Kidney (tissue), 14 donors: ENCODE results near the gene CNTN1. TPM values are rescaled to one million over a fixed set of nuclear protein-coding genes. Genes with fewer than 3 reads are reported as not detected.
A peak's percentile ranks its signal among the peaks of the same experiment; 100 is the strongest.

Experiments used
- DNase-seq, 5 donors: peaks; one replicate each; pipeline ENCODE4 v3.0.0-alpha.2; 2013 to 2020
- FAIRE-seq: peaks from 2 replicates; lab custom pipeline; 2012; peaks lifted over from hg19 to GRCh38; lab: Jason Lieb, UNC
- H3K27ac ChIP-seq, 2 donors: one replicate each; pipeline ENCODE4 v1.7.0; 2013; ENCODE audit warnings: low read depth in 2 of 2, low read length in 2 of 2, inconsistent platforms in 1 of 2
- H3K27me3 ChIP-seq: one replicate; pipeline ENCODE4 v1.7.1; 2013; ENCODE audit warnings: low read length, inconsistent platforms; ENCODE audit not compliant: control insufficient read depth, insufficient read depth
- H3K36me3 ChIP-seq, 3 donors: one replicate each; pipeline versions ENCODE4 v1.7.0 to v1.7.1; 2013; ENCODE audit warnings: low read length in 3 of 3, control low read depth in 1 of 3, inconsistent platforms in 1 of 3; ENCODE audit not compliant: insufficient read depth in 3 of 3, control insufficient read depth in 2 of 3
- H3K4me1 ChIP-seq, 3 donors: one replicate each; pipeline versions ENCODE4 v1.7.0 to v1.7.1; 2013; ENCODE audit warnings: low read length in 3 of 3, inconsistent platforms in 1 of 3, low read depth in 1 of 3; ENCODE audit not compliant: control insufficient read depth in 2 of 3, insufficient read depth in 2 of 3
- H3K4me3 ChIP-seq, 3 donors: one replicate each; pipeline versions ENCODE4 v1.7.0 to v1.8.1; 2013; ENCODE audit warnings: low read length in 3 of 3, control low read depth in 1 of 3, inconsistent platforms in 1 of 3
- H3K9ac ChIP-seq, 3 donors: one replicate each; pipeline versions ENCODE4 v1.7.0 to v1.7.1; 2013; ENCODE audit warnings: low read length in 3 of 3, control low read depth in 1 of 3, inconsistent platforms in 1 of 3
- H3K9me3 ChIP-seq, 3 donors: one replicate each; pipeline versions ENCODE4 v1.7.0 to v1.7.1; 2013; ENCODE audit warnings: low read length in 3 of 3, control low read depth in 1 of 3, inconsistent platforms in 1 of 3; ENCODE audit not compliant: control insufficient read depth in 2 of 3, insufficient read depth in 1 of 3
- CTCF ChIP-seq: IDR thresholded peaks from 3 replicates; pipeline ENCODE4 v1.5.1; 2012; ENCODE audit warnings: mild to moderate bottlenecking, moderate library complexity, borderline replicate concordance; ENCODE audit not compliant: insufficient read depth; ENCODE audit errors: extremely low read depth
- intact Hi-C: fragments of 100-400 bp; cut with DNase I; formaldehyde crosslinking; loops from one replicate; pipeline ENCODE4 v1.11.1; 2022
- polyA plus RNA-seq: library from polyadenylated mRNA; stranded (reverse); fragments of 350-450 nt; fragmentation: Illumina TruSeq; extraction: RNeasy Lipid Tissue Mini Kit (QIAGEN cat#74804); gene quantifications from one replicate; pipeline ENCODE4 v1.2.3, GENCODE V29; 2014; ENCODE audit warnings: low read depth, low replicate concordance; ENCODE audit not compliant: insufficient read depth
- total RNA-seq: library from RNA; stranded (reverse); fragmentation: NEBNext Ultra II Directional; extraction: Animal tissue kit (Norgen Biotek cat#: 25700); gene quantifications from one replicate; pipeline ENCODE4 v1.2.1, GENCODE V29; 2021
- donor health status: control.
- donor health status: control.
- donor health status: control.
- donor health status: control.
- donor health status: control.
- donor health status: DM: yes; HTN: yes; CAD: no.
- donor health status: Normal renal cell carcinoma (clear cell type).

The CNTN1 gene
- total and polyA plus RNA-seq, 2 donors from 2014 or later, result 6.3 to 9.9 TPM

- peak in 2 of 5 donors; percentile 47 to 55 for DNase-seq
- Histone ChIP-seq H3K4me1 (peaks cover 0 to 2% (median 0%) of the 10 kb centered on the region in 3 donors), H3K4me3 (no peak overlapping the region), H3K36me3 (no peaks in the 10 kb centered on the region), H3K27ac (no peak overlapping the region), H3K9ac (no peak overlapping the region), H3K27me3 (no peaks in the 10 kb centered on the region), H3K9me3 (no peaks in the 10 kb centered on the region)
- intact Hi-C loops, result no loop called here
- peak; percentile 99 for FAIRE-seq
- peak; percentile 57 for TF ChIP-seq CTCF
Measured at GRCh38 chr12:40946612-40947194, 254.5 kb downstream of the CNTN1 start.

- H3K9ac ChIP-seq, result no peak overlapping the region
- H3K36me3 ChIP-seq, result no peaks in the 10 kb centered on the region
- FAIRE-seq, result no peak
- no peaks in the 10 kb centered on the region for H3K27me3 ChIP-seq
- TF ChIP-seq CTCF, result no peak
- no peaks in the 10 kb centered on the region for H3K9me3 ChIP-seq
- DNase-seq, result peak in 2 of 5 donors; percentile 25 to 33
- no peak overlapping the region for H3K27ac ChIP-seq
- H3K4me1 ChIP-seq, result peaks cover 0 to 2% (median 0%) of the 10 kb centered on the region in 3 donors
- intact Hi-C loops, result no loop called here
- no peak overlapping the region for H3K4me3 ChIP-seq
Measured at GRCh38 chr12:40947797-40948196, 255.6 kb downstream of the CNTN1 start.

GRCh38 chr12:40953076-40953475 lies 260.8 kb downstream of the CNTN1 start:
- H3K27me3 ChIP-seq, result no peaks in the 10 kb centered on the region
- no peak overlapping the region for H3K4me3 ChIP-seq
- no peak overlapping the region for H3K27ac ChIP-seq
- H3K9me3 ChIP-seq, result no peaks in the 10 kb centered on the region
- DNase-seq, result no peak
- intact Hi-C loops, result no loop called here
- TF ChIP-seq CTCF, result no peak
- H3K36me3 ChIP-seq, result no peaks in the 10 kb centered on the region
- H3K9ac ChIP-seq, result no peak overlapping the region
- peaks cover 0 to 2% (median 0%) of the 10 kb centered on the region in 3 donors for H3K4me1 ChIP-seq
- no peak for FAIRE-seq

- no peaks in the 10 kb centered on the region for H3K36me3 ChIP-seq
- H3K4me3 ChIP-seq, result no peak overlapping the region
- no peak overlapping the region for H3K9ac ChIP-seq
- intact Hi-C loops, result no loop called here
- H3K27ac ChIP-seq, result no peak overlapping the region
- H3K9me3 ChIP-seq, result no peaks in the 10 kb centered on the region
- H3K27me3 ChIP-seq, result no peaks in the 10 kb centered on the region
- no peak for DNase-seq
- FAIRE-seq, result no peak
- TF ChIP-seq CTCF, result no peak
- no peaks in the 10 kb centered on the region for H3K4me1 ChIP-seq
Measured at GRCh38 chr12:40957417-40957816, 265.2 kb downstream of the CNTN1 start.
